HG03066 (cell line): ENCODE data around the gene RNF166.
"Not testable (repeated sequence)": the region's sequence is repeated elsewhere in the genome, so short reads cannot be mapped to it uniquely, and the experiment has no call there.

Source experiments
- ATAC-seq: cut with Tn5 transposase; IDR thresholded peaks from one replicate; pipeline ENCODE4 v1.9.1; 2021; ENCODE audit warnings: low read depth; ENCODE audit not compliant: unreplicated experiment

The RNF166 gene

DNA sequence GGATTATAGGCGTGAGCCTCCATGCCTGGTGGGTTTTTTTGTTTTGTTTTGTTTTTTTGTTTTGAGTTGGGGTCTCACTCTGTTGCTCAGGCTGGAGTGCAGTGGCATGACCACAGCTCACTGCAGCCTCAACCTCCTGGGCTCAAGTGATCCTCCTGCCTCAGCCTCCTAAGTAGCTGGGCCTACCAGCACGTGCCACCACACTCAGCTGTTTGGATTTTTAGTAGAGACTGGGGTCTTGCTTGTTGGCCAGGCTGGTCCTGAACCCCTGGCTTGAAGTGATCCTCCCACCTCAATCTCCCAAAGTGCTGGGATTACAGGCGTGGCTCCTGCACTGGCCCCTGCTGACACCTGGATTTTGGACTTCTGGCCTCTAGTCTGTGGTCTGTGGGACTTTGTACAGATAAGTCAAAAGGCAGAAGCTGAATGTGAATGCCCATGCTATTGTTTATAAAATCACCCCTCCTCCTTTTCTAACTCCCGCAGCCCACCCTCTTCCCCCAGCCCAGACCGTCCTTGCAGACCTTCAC is 25.6 kb downstream of the RNF166 start:
- no peak for ATAC-seq

DNA sequence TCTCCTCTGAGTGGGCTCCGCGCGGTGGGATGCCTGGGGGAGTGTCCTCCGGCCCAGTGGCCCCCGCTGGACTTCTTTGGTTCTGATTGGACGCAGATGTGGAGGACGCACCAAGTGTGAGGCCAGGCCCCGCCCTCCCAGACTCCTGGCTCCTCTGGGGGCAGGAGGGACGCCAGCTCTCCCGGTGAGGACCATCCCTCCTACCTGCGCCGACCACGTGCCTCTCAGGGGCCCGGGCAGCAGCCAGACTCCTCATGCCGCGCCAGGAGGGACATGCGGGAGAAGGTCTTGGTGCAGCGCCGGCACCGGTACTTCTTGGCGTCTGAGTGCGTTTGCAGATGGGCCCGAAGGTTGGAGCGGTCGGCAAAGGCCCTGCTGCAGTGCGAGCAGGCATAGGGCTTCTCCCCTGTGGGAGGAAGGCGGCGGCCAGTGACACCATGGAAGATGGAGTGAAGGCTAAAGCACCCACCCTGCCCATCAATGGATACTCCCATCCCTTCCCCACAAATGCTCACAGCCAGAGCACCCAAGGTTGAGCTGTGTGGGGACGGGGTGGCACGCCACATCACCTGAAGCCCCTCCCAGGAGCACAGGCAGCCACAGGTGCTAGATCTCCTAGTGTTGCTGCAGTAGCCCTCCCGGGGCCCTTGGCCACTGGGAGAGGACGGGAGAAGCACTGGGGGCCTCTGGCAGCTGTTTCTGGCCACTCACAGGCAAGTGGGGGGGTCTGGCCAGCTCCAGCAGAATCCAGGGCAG is 27.8 kb downstream of the RNF166 start:
- ATAC-seq = no peak

DNA sequence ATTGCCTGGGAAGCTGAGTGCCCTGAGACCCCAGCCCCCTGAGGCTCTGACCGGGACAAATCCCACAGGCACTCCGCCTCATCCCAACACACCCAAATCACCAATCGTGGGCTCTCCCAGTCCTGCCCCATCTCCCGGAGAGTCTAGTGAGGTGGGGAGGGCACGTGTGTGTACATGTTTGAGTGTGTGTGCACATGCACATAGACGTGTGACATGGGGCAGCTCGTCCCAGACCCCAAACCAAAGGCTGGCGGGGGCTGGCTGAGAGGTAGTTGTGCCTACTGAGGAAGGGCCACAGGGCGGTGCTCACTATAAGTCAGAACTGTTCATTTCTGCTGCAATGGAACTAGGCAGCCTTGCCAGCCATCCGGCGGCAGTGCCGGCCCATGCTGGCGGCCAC is 28.5 kb downstream of the RNF166 start:
- ATAC-seq = no peak

DNA sequence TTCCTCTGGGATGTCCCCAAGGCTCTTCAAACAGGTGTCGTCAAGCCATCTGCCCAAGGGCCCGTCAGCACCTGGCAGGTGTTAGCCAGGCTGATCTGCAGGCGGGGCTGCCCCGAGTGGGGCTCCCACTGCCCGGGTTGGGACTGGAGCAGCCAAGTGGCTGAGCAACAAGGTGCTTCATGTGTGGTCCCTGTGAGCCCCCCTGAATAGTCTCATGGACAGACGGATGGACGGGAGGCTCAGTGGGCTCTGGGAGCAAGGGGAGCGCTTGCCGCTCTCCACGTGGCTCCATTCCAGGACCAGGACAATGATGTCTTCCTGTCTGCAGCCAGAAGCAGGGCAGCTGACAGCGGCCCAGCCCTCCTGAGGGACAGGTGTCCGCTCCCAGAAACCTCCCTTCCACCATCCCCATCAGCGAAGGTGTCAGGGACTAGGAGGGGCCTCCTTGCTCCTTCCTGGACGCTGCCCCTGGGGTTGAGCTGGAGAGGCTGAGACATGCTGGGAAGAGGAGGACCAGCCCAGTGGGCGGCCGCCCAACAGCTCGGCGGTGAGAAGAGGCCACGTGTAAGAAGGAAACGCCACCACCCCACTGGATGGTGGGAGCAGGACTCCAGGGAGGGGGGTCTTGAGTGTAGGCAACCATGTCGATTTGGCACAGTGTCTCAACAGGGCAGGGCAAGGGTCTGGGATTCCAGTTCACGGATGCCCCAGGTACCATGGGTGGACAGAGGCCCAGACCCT is 29.5 kb downstream of the RNF166 start:
- no peak for ATAC-seq

DNA sequence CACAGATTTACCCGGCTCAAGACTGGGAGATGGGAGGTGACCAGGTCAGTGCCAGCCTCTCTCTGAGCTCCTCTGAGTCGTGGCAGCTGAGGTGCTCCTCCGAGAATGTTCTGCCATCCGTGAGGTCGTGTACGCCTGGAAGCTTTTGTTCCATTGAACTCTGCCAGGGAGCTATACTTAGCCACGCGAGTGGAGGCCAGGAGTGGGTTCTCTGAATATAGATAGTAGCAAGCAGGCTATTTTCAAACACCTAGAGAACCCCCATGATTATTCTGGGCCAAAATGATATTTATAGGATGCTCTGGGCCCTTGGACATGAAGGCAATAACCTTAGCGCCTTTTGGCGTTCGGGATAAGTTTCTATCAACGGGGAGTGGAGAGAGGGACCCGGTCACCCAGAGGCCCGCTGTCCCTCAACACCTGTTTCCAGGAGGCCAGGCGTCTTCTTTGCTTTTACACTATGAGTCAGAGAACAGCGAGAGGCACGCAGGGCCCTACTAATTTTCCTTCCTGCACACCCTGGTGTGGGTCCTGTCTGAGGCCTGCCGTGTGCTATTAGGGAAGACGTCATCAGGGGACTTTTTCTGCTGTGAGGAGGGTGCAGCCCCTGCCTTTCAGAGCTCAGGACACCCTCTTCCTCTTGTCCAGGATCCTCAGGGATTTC is 32.4 kb downstream of the RNF166 start:
- ATAC-seq = no peak

DNA sequence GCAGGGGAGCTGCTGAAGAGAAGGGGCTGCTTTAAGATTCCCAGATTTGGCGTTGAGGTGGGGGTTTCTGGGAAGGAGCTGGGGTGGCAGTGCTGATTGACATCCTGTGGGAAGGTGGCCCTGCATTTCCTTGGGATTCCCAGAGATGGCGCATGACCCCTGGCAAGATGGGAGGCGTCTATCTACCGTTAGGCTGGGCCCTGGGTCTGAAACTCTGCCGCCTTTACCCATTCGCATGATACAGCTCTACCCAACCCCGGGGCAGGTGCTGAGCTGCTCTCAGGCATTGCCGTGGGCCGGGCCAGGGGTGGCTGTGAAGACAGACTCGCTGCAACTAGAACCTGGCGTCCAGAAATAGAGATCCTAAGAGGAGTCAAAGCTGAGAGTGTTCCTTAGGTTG is 33.4 kb downstream of the RNF166 start:
- no peak for ATAC-seq

DNA sequence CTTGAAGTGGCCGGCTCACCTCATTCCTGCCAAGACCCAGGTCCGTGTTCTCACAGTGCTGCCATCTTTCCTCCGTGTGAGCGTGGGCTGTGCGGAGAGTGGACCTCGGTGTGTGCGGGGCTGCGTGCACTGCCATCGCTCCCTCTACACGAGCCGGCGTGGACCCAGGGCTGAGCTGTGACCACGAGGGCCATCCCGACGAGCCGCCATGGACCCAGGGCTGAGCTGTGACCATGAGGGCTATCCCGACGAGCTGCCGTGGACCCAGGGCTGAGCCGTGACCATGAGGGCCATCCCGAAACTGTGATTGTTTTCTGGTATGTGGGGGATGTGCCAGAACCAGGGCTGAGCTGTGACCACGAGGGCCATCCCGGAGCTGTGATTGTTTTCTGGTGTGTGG is 34.4 kb downstream of the RNF166 start:
- no peak for ATAC-seq

DNA sequence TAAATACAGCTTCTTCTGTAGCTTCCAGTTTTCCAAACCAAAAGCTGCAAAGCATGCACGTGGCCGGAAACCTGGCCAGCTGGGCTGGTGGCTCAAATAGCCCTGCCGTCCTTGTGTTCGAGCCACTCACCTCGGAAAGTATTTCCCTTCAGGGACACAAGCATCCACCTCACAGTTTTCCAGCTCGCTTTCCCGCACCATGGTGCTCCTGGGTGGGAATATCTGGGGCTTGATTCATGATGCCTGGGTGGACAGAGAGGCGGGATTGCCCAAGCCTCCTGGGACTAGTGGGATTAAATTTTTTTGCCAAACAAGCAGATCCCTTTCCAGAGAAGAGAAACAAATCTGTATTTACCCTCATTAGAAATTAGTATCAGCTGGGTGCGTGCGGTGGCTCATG is 36.2 kb downstream of the RNF166 start:
- no peak for ATAC-seq

DNA sequence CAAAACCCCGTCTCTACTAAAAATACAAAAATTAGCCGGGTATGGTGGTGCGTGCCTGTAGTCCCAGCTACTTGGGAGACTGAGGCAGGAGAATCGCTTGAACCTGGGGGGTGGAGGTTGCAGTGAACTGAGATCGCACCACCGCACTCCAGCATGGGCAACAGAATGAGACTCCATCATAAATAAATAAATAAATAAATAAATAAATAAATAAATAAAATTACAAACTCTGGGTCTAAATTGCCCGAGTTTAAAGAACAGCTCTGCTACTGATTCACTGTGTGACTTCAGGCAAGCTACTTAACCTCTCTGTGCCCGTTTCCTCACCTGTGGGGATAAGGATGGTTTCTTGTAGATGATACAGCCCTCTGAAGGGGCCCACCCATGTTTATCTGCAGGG is 36.7 kb downstream of the RNF166 start:
- ATAC-seq = not testable (repeated sequence)

DNA sequence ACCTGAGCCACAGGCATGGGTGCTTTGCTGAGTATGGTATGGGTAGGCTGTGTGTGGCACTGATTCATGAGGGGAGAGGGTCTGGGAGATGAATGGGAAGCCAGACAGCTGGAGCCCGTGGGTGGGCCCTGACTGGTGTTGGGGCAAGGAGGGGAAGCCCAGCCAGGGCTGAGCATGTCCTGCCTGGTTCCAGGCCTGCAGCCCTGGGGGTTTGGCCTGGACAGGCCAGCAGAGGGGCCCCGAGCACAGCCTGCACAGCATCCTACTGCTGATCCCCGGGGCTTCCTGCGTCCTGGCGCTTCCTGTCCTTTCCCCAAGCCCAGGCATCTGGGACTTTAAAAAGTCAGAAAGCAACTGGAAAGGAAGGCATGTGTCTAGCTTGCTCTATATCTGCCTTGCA is 38.7 kb downstream of the RNF166 start:
- ATAC-seq = no peak

DNA sequence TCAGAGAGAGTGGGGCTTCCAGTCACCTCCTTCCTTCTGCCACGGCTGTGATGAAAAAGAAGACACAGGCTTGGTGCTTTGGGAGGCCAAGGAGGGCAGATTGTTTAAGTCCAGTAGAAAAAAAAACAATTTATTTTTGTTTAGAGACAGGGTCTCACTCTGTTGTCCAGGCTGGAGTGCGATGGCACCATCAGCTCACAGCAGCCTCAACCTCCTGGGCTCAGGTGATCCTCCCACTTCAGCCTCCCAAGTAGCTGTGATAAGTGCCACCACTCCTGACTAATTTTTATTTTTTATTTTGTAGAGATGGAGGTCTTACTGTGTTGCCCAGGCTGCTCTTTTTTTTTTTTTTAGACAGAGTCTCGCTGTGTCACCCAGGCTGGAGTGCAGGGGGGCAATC is 40.6 kb downstream of the RNF166 start:
- no peak for ATAC-seq

DNA sequence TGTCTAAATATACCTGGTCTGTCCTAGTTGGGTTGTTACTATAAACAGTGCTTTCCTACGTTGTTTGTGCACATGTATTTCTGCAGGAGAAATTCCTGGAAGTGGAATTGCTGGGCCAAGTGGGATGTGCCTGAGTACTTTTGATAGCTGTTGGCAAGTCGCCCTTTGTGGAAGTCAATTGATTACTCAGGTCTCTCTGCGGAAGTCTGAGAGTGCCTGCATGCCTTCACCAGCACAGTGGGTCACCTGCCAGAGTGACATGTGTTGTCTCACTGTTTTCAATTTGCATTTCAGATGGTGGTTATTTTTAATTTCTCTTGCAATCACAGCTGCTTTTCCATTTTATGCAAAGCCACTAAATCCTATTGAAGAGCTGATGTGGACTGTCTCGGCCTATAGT is 41.1 kb downstream of the RNF166 start:
- ATAC-seq = no peak

DNA sequence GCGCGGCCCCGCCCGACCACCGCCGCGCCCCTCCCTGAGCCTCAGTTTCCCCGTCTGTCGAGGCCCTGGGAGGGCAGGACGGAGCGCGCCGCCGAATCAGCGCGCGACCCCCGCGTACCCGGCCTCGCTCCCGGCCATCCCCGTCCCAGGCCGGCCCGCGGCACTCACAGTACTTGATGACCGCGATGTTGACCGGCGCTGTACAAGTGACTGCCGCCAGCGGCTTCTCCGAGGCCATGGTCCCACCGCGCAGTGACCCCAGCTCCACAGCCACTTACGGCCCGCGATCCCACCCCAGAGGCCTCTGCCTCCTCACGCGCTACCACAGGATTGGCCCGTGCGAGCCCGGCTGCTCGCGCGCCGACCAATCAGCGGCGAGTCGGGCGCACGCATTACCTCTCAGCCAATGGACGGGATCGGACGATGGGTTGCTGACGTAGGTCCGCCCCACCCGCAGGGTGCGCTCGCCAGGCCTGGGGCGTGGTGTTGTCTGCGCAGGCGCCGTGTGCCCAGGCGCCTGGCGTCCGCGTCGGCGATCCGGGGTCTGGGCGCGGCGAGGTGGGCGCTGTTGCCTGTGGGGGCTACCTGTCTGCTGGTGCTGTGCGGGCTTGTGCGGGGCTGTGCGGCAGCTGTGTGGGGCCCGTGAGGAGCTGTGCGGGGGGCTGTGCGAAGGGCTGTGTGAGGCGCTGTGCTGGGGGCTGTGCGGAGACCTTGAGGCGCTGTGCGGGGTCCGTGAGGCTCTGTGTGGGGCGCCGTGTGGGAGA is 43.2 kb downstream of the RNF166 start, which contains the start of gene MVD:
TSS of gene MVD (minus strand) at position 249 of the 764 bp plus-strand sequence. CDS start at position 238, 11 bp downstream.
- peak; percentile 95 for ATAC-seq

DNA sequence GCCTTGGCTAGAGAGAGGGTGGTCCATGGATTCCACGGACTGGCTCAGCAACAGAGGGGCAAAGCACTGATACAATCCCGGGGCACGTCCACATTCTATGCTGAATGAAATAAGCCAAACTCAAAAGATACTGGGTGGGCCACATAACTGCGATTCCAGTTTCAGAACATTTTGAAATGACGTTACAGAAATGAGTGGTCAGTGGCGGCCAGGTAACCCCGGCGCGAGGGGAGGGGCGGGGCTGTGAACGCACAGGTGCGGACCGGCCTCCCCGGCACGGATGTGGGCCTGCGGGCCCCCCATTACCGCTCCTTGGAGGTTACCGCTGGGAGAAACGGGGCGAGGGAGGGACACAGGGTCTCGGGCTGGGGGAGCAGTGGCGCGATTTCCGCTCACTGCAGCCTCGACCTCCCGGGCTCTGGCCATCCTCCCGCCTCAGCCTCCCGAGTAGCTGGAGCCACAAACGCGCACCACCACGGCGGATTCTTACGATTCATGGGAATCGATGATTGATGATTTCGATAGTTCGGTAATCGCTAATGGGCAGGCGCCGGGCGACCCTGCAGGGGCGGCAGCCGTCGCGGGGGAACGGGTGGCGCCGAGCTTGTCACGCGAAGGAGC is 43.9 kb downstream of the RNF166 start:
- ATAC-seq = no peak

DNA sequence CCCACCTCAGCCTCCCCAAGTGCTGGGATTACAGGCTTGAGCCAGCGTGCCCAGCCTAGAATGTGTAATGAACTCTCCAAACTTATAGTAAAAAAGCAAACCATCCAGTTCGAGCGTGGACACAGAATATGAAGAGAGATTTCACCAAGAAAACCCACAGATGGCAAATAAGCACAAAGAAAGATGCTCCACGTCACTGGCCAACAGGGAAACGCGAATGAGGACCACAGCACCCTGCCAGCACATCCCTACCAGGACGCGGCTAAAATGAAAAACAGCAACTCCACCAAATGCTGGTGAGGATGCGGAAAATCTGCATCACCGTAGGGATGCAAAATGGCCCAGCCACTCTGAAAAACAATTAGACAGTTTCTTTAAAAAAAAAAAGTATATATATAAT is 44.7 kb downstream of the RNF166 start:
- ATAC-seq = no peak

DNA sequence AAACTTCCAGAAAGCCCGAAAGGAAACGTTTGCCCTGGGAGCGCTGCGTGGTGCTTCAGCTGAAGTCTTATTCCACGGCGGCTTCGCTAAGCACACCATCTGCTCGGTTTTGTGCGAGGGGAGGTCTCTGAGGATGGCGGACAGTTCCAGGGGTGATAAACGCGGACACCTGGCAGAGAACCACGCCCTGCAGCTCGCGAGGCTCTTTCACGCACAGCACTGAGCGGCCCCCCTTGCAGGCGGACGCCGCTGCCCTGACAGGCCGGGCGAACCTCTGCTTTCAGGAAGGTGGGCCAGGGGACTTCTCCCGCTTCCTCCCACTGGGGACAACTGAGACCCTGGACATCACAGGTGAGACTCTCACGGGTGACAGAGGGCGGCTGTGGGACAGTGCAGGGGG is 47.0 kb downstream of the RNF166 start:
- ATAC-seq = no peak

DNA sequence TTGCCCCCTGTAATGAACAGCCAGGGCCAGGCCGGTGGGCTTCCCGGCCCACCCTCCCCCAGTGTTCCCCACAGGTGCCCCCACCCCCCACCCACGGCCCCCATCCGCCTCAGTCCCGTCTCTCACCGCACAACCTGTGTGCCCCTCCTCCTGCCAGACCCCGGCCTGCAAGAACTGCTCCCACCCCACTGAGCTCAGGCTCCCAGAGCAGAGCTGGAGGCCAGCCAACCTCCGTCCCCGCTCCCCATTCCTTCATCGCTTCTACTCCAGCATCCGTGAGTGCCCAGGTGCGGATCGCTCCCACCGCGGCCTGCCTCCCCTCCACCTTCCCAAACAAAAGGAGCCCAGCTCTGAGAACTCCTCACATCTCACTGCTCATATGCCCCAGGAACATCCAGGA is 47.5 kb downstream of the RNF166 start:
- no peak for ATAC-seq

DNA sequence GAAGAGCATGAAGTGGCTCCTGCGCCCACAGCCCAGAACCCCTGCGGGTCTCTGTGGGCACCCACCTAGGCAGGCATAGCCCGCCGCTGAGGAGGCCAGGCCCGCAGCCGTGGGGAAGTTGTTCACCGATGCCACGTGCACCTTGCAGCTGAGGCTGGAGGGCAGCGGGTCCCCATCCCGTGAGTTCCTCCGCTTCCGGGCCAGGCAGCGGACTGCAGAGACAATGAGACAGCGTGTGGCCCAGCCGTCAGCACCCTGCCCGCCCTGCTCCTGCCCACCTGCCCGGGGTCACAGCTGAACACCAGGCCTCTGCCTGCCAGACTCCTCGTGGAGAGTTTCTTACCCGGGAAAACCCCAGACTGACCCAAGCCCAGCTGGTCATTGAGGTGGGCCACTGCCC is 48.8 kb downstream of the RNF166 start:
- ATAC-seq = no peak

DNA sequence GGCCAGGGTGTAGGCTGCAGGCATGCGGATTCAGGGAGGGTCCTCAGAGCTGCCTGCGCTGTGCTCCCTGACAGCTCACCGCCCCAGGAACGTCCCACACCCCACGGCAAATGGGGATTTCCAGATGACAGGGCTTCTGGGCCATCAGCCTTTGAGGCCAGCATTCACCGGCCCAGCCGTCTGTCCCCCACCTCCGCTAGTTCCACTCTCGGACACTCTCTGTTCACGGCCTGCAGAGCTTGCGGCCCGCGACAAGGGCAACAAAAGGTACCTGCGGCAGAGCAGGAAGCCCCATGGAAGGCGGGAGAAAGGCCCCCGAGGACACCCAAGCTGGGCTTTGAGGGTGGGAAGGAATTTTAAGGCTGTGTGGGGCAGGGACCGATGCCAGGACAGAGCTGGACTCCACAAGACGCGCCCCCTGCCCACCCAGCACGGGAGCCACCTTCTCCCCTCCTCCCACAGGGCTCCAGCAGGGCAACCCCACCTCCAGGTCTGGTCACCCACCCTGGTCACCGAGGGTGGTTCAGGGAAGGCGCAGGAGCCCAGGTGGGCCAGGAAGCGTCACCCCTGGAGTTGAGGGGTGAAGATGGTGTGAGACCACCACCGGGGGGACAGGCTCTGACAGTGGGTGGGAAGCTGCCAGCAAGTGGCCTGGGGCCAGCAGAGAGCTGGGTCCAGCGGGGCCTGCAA is 49.8 kb downstream of the RNF166 start:
- ATAC-seq = no peak
